ENCODE results near the gene RNF227. TPM values are rescaled to one million over a fixed set of nuclear protein-coding genes. Genes with fewer than 3 reads are reported as not detected.

Gene RNF227
- total and polyA plus RNA-seq, 2 of the 8 experiments (the other 6 are each of a cell fraction or from before 2014, with no cell fraction given): 0.63 to 1.7 TPM

- TF ChIP-seq RBBP5 (IDR thresholded peaks at IDR 0.05; ENCODE audit: borderline replicate concordance, low read depth, low read length) (no peak), SIX5 (IDR thresholded peaks at IDR 0.05; ENCODE audit: low read depth, low read length) (no peak), KDM4A (IDR thresholded peaks at IDR 0.05; ENCODE audit: low read depth, low read length, severe bottlenecking) (no peak)
These were observed 19.0 kb downstream of the RNF227 start (continued) for GRCh38 chr17:7897090-7897489.

Measured in H1 (cell line).